ENCODE results near the gene PDE11A. TPM values are rescaled to one million over a fixed set of nuclear protein-coding genes. Genes with fewer than 3 reads are reported as not detected.

The PDE11A gene
- total RNA-seq, 1 experiment from 2014 or later: 0.61 TPM

- DNase-seq (ENCODE audit: low read depth, low spot score): peak; percentile 53
- H2AFZ ChIP-seq (ENCODE audit: low read depth, low read length, poor library complexity, severe bottlenecking): peak overlapping the region; percentile 94
- no peaks in the 10 kb centered on the region for H3K36me3 ChIP-seq (ENCODE audit: control insufficient read depth in 1 of 2, insufficient read depth in 2 of 2, low read length in 2 of 2)
- H3K79me2 ChIP-seq (ENCODE audit: insufficient read depth, low read length): no peaks in the 10 kb centered on the region
- ChIA-PET RAD21 (ENCODE audit: low non-redundant PET in 1 of 2, low total read pairs in 2 of 2, uncharacterized antibody in 2 of 2, unreplicated experiment in 2 of 2) (no interaction called here), CTCF (no interaction called here), POLR2A (no interaction called here)
- TSS peak; percentile 48 for BruUV-seq (replicated peaks)
- H3K27ac ChIP-seq (ENCODE audit: low read depth, low read length): peak overlapping the region; percentile 73
- intact Hi-C loops (cut with micrococcal nuclease): no loop called here
- ATAC-seq: peak; percentile 92
- no peaks in the 10 kb centered on the region for H3K9me3 ChIP-seq (ENCODE audit: control insufficient read depth in 1 of 2, insufficient read depth in 1 of 2, low read depth in 1 of 2, low read length in 2 of 2)
- peak overlapping the region; percentile 86 for H3K4me2 ChIP-seq (ENCODE audit: low read length)
- peaks cover 0 to 10% of the 10 kb centered on the region in 2 experiments; a peak in 1 of 4 replicates for H3K4me1 ChIP-seq (ENCODE audit: control insufficient read depth in 1 of 2, insufficient read depth in 2 of 2, low read length in 2 of 2)
- peak overlapping the region; percentile 40 to 63 for H3K4me3 ChIP-seq (replicated peaks in 1 of 2; ENCODE audit: low read depth in 1 of 2, low read length in 2 of 2)
- TF ChIP-seq ZNF274 (IDR thresholded peaks at IDR 0.05; ENCODE audit: low read depth, low read length): no peak
- TF ChIP-seq MAX (IDR thresholded peaks at IDR 0.05): peak; percentile 54; the same call in 1 of the 2 replicates
- peak; percentile 14; the same call in 1 of the 2 replicates for TF ChIP-seq SIN3A (IDR thresholded peaks at IDR 0.05; ENCODE audit: low read depth)
- TF ChIP-seq CEBPB (IDR thresholded peaks at IDR 0.05; ENCODE audit: low read depth): no peak
- TF ChIP-seq POLR2AphosphoS5 (IDR thresholded peaks at IDR 0.05; ENCODE audit: low read depth, low read length): peak; percentile 79
- peak; percentile 16; the same call in 1 of the 2 replicates for TF ChIP-seq CBX3 (IDR thresholded peaks at IDR 0.05; ENCODE audit: low read depth)
- peak; percentile 44; the same call in 1 of the 2 replicates for TF ChIP-seq ELF1 (IDR thresholded peaks at IDR 0.05; ENCODE audit: borderline replicate concordance, low read depth)
- peak; percentile 48 for TF ChIP-seq POLR2A (IDR thresholded peaks at IDR 0.05; ENCODE audit: borderline replicate concordance, extremely low read depth, insufficient read depth, insufficient read length)
- TF ChIP-seq CTCF (IDR thresholded peaks at IDR 0.05 in 2 of 3, conservative IDR thresholded peaks at IDR 0.05 in 1 of 3; ENCODE audit: borderline replicate concordance in 1 of 3, insufficient read depth in 1 of 3, low read depth in 2 of 3, low read length in 2 of 3): no peak
- no peaks in the 10 kb centered on the region for H3K9me2 ChIP-seq (ENCODE audit: insufficient read depth)
- H4K20me1 ChIP-seq (ENCODE audit: insufficient read depth): no peaks in the 10 kb centered on the region
- peak overlapping the region; percentile 67 for H3K9ac ChIP-seq (ENCODE audit: low read length)
- no peaks in the 10 kb centered on the region for H3K27me3 ChIP-seq (ENCODE audit: insufficient read depth, low read length)
Observed at GRCh38 chr2:177618255-177619253, 454.0 kb downstream of the PDE11A start.
